K562 (cell line): ENCODE results near the gene RGS14. TPM values are rescaled to one million over a fixed set of nuclear protein-coding genes. Genes with fewer than 3 reads are reported as not detected.

Experiments used
- ASH1L ChIP-seq: fragments of 450-650 bp; IDR thresholded peaks from 2 replicates; pipeline ENCODE4 v1.6.1; 2018; ENCODE audit warnings: borderline replicate concordance, mild to moderate bottlenecking, low read depth; ENCODE audit not compliant: partially characterized antibody
- CCNT2 ChIP-seq: IDR thresholded peaks from 2 replicates; pipeline ENCODE4 v1.6.1; 2011; ENCODE audit warnings: borderline replicate concordance, low read depth, mild to moderate bottlenecking, moderate library complexity, mixed read lengths, low read length; ENCODE audit not compliant: insufficient read length; ENCODE audit errors: extremely low read depth
- ESRRA ChIP-seq: fragments of 450-650 bp; IDR thresholded peaks from 2 replicates; pipeline ENCODE4 v1.6.1; 2014; ENCODE audit warnings: low read depth, mild to moderate bottlenecking, moderate library complexity, borderline replicate concordance
- HDAC3 ChIP-seq: fragments of 450-650 bp; IDR thresholded peaks from 2 replicates; pipeline ENCODE4 v1.6.1; 2018; ENCODE audit warnings: borderline replicate concordance, mild to moderate bottlenecking, moderate library complexity; ENCODE audit not compliant: partially characterized antibody
- ILF3 ChIP-seq: fragments of 450-650 bp; IDR thresholded peaks from 2 replicates; pipeline ENCODE4 v1.6.1; 2018; ENCODE audit warnings: antibody characterized with exemption, mild to moderate bottlenecking, moderate library complexity, borderline replicate concordance
- KLF16 ChIP-seq: IDR thresholded peaks from 2 replicates; pipeline ENCODE4 v1.6.1; 2016; ENCODE audit warnings: antibody characterized with exemption
- MAX ChIP-seq: sonication (generic); formaldehyde crosslinking; IDR thresholded peaks from 2 replicates; pipeline ENCODE4 v1.9.0; 2022; ENCODE audit warnings: mild to moderate bottlenecking, missing genetic modification reagents
- MEIS2 ChIP-seq: fragments of 450-650 bp; IDR thresholded peaks from 2 replicates; pipeline ENCODE4 v1.6.1; 2014; ENCODE audit warnings: mild to moderate bottlenecking; ENCODE audit not compliant: partially characterized antibody
- MTF1 ChIP-seq: fragments of 250-450 bp; sonication (Bioruptor Pico); IDR thresholded peaks from 2 replicates; pipeline ENCODE4 v1.9.0; 2021; ENCODE audit warnings: moderate library complexity, mild to moderate bottlenecking, inconsistent platforms, borderline replicate concordance
- MYNN ChIP-seq, 2 experiments: sonication (generic); formaldehyde crosslinking in 1 of 2; IDR thresholded peaks; 2 replicates each; pipeline versions ENCODE4 v1.5.0 to v1.6.1; 2016 to 2020; ENCODE audit warnings: antibody characterized with exemption in 1 of 2, missing genetic modification reagents in 1 of 2
- PCBP2 ChIP-seq: fragments of 200-400 bp; formaldehyde crosslinking; IDR thresholded peaks from 2 replicates; pipeline ENCODE4 v1.6.1; 2018; ENCODE audit warnings: low read length, low read depth, mild to moderate bottlenecking, moderate library complexity; ENCODE audit not compliant: poor library complexity, severe bottlenecking
- RCOR1 ChIP-seq, 2 experiments: IDR thresholded peaks; 2 replicates each; pipeline ENCODE4 v1.6.1; 2012; ENCODE audit warnings: low read depth in 2 of 2, low read length in 2 of 2, borderline replicate concordance in 1 of 2, improper control_type of control experiment in 1 of 2
- SRF ChIP-seq, 2 experiments: fragments of 250-450, 450-650 bp in 1 of 2; sonication (Bioruptor Pico) in 1 of 2; sonication (generic) in 1 of 2; formaldehyde crosslinking; IDR thresholded peaks; 2 replicates each; pipeline versions ENCODE4 v1.5.0 to v1.5.1; 2020 to 2022; ENCODE audit warnings: mild to moderate bottlenecking in 1 of 2, missing genetic modification reagents in 1 of 2
- TAL1 ChIP-seq: fragments of 450-650 bp; IDR thresholded peaks from 2 replicates; pipeline ENCODE4 v1.6.1; 2016; ENCODE audit warnings: mild to moderate bottlenecking
- THRAP3 ChIP-seq: fragments of 450-650 bp; IDR thresholded peaks from 2 replicates; pipeline ENCODE4 v1.6.1; 2016; ENCODE audit warnings: mild to moderate bottlenecking, inconsistent platforms, borderline replicate concordance
- TRIM24 ChIP-seq, 2 experiments: fragments of 450-650 bp; IDR thresholded peaks; 2 replicates each; pipeline ENCODE4 v1.6.1; 2016
- TRIM28 ChIP-seq: fragments of 450-650 bp; IDR thresholded peaks from 2 replicates; pipeline ENCODE4 v1.6.1; 2017
- ZBTB2 ChIP-seq: fragments of 450-650 bp; IDR thresholded peaks from 2 replicates; pipeline ENCODE4 v1.6.1; 2016; ENCODE audit warnings: antibody characterized with exemption
- ZFP91 ChIP-seq: sonication (generic); formaldehyde crosslinking; IDR thresholded peaks from 2 replicates; pipeline ENCODE4 v1.8.0; 2022; ENCODE audit warnings: mild to moderate bottlenecking, missing genetic modification reagents
- ZKSCAN3 ChIP-seq: fragments of 250-450 bp; sonication (Bioruptor Pico); IDR thresholded peaks from 2 replicates; pipeline ENCODE4 v1.4.0; 2020
- ZNF212 ChIP-seq: fragments of 450-650 bp; formaldehyde crosslinking; IDR thresholded peaks from 2 replicates; pipeline ENCODE4 v1.4.0; 2020; ENCODE audit warnings: mild to moderate bottlenecking
- ZNF57 ChIP-seq: fragments of 450-650 bp; formaldehyde crosslinking; IDR thresholded peaks from 2 replicates; pipeline ENCODE4 v1.4.0; 2020; ENCODE audit warnings: mild to moderate bottlenecking, moderate library complexity
- ZNF766 ChIP-seq: fragments of 200-800 bp; sonication (Bioruptor generic); conservative IDR thresholded peaks from 2 replicates; pipeline ENCODE4 v1.6.1; 2016; ENCODE audit warnings: missing genetic modification characterization, missing compliant biosample characterization
- ZNF780A ChIP-seq: fragments of 250-450 bp; sonication (Bioruptor Pico); IDR thresholded peaks from 2 replicates; pipeline ENCODE4 v1.5.0; 2021; ENCODE audit warnings: mild to moderate bottlenecking
- polyA plus RNA-seq, 8 experiments: library from polyadenylated mRNA; depleted of rRNA in 4 of 8; stranded (reverse) in 5 of 8; unstranded in 3 of 8; fragments of >200 nt; fragmentation: Nextera tagmentation in 2 of 8; fragmentation: Illumina TruSeq in 1 of 8; extraction: Ambion mirVana in 2 of 8; extraction: Trizol in 1 of 8; gene quantifications; 2 replicates each; pipeline versions ENCODE4 v1.2.1 to v1.2.3, GENCODE V29; 2011 to 2014; ENCODE audit warnings: inconsistent platforms in 1 of 8, missing spikeins in 1 of 8
- total RNA-seq, 7 experiments: library from RNA; depleted of rRNA in 6 of 7; stranded (reverse); fragments of >200 nt in 6 of 7; fragmentation: Illumina TruSeq in 2 of 7; extraction: Trizol in 2 of 7; gene quantifications; 2 replicates each; pipeline versions ENCODE4 v1.2.1 to v1.2.3, GENCODE V29; 2011 to 2021; ENCODE audit warnings: low replicate concordance in 1 of 7

The RGS14 gene
- total and polyA plus RNA-seq, 9 of the 15 experiments (the other 6 are each of a cell fraction or from before 2014, with no cell fraction given), result 0.28 to 75.9 (median 34.5) TPM

GRCh38 chr5:177357459-177358351 is at the start of gene RGS14 (continued):
- TF ChIP-seq ZFP91 (CRISPR knock-in tag) (no peak), TAL1 (no peak), MTF1 (no peak), CCNT2 (no peak), TRIM28 (no peak), ILF3 (no peak), HDAC3 (no peak), MEIS2 (no peak), SRF (CRISPR knock-in tag; IDR thresholded peaks at IDR 0.05) (no peak), MAX (CRISPR knock-in tag) (peak; percentile 67), PCBP2 (no peak), ZNF212 (CRISPR knock-in tag) (no peak), ASH1L (no peak), KLF16 (no peak), MYNN (IDR thresholded peaks at IDR 0.05) (no peak), MYNN (CRISPR knock-in tag; IDR thresholded peaks at IDR 0.05) (no peak), ESRRA (peak; percentile 31; the same call in 1 of the 2 replicates), ZNF766 (CRISPR knock-in tag) (no peak; the same call in 1 of the 2 replicates), ZNF780A (no peak), RCOR1 (IDR thresholded peaks at IDR 0.05; ENCODE audit: borderline replicate concordance in 1 of 2, low read depth in 2 of 2, low read length in 2 of 2) (no peak), ZKSCAN3 (no peak), THRAP3 (no peak), TRIM24 (IDR thresholded peaks at IDR 0.05) (no peak), ZNF57 (CRISPR knock-in tag) (no peak), ZBTB2 (no peak)
